SK-N-SH (cell line): Measurements from ENCODE around the gene TMEM196. TPM values are rescaled to one million over a fixed set of nuclear protein-coding genes. Genes with fewer than 3 reads are reported as not detected.

Source experiments
- CTCF ChIA-PET: fragments of 300-600, 350-600 bp; formaldehyde crosslinking; extraction: SDS; loops from one replicate; lab custom pipeline; 2021; lab: Yijun Ruan, JAX
- POLR2A ChIA-PET: fragments of 350-600 bp; sonication (Branson Sonifier 250); formaldehyde crosslinking; extraction: SDS; loops from one replicate; lab custom pipeline; 2020; ENCODE audit warnings: antibody characterized with exemption, inconsistent platforms; lab: Yijun Ruan, JAX
- DNase-seq: peaks from one replicate; pipeline ENCODE4 v3.0.0; 2012
- H2AFZ ChIP-seq: fragments of 200-600 bp; sonication (generic); 2 replicates; pipeline ENCODE4 v1.8.1; 2016; ENCODE audit warnings: antibody characterized with exemption, mild to moderate bottlenecking, low read depth
- H3F3A ChIP-seq: fragments of 200-600 bp; sonication (generic); replicated peaks from 2 replicates; pipeline ENCODE3; 2016; ENCODE audit warnings: antibody characterized with exemption, mild to moderate bottlenecking; ENCODE audit not compliant: insufficient read depth
- H3K27ac ChIP-seq, 2 experiments: fragments of 200-500 bp in 1 of 2; fragments of 200-600 bp in 1 of 2; sonication (Bioruptor generic) in 1 of 2; sonication (generic), shearing (Covaris generic) in 1 of 2; 2 replicates each; pipeline versions ENCODE4 v1.5.1 to v1.6.1; 2014 to 2016; ENCODE audit warnings: low read depth in 2 of 2, inconsistent platforms in 1 of 2, low read length in 1 of 2, mild to moderate bottlenecking in 1 of 2, mixed read lengths in 1 of 2
- H3K27me3 ChIP-seq: fragments of 200-600 bp; sonication (generic), shearing (Covaris generic); 2 replicates; pipeline ENCODE4 v1.6.1; 2016; ENCODE audit warnings: mixed run types; ENCODE audit not compliant: insufficient read depth
- H3K36me3 ChIP-seq, 2 experiments: fragments of 200-500 bp in 1 of 2; fragments of 200-600 bp in 1 of 2; sonication (Bioruptor generic) in 1 of 2; sonication (generic) in 1 of 2; replicated peaks in 1 of 2; 2 replicates each; pipeline versions ENCODE3 to v1.5.1; 2014 to 2016; ENCODE audit warnings: low read length in 1 of 2, mild to moderate bottlenecking in 1 of 2; ENCODE audit not compliant: insufficient read depth in 2 of 2, control insufficient read depth in 1 of 2
- H3K4me1 ChIP-seq, 2 experiments: fragments of 200-500 bp in 1 of 2; fragments of 200-600 bp in 1 of 2; sonication (Bioruptor generic) in 1 of 2; sonication (generic), shearing (Covaris generic) in 1 of 2; 2 replicates each; pipeline versions ENCODE4 v1.5.1 to v1.6.1; 2014 to 2016; ENCODE audit warnings: low read depth in 1 of 2, low read length in 1 of 2, mixed run types in 1 of 2; ENCODE audit not compliant: insufficient read depth in 2 of 2, control insufficient read depth in 1 of 2
- H3K4me2 ChIP-seq: fragments of 200-600 bp; sonication (generic), shearing (Covaris generic); 2 replicates; pipeline ENCODE4 v1.6.1; 2017; ENCODE audit warnings: mixed run types
- H3K4me3 ChIP-seq, 2 experiments: fragments of 200-500 bp in 1 of 2; fragments of 200-600 bp in 1 of 2; sonication (Bioruptor generic) in 1 of 2; sonication (generic), shearing (Covaris generic) in 1 of 2; 2 replicates each; pipeline versions ENCODE4 v1.5.1 to v1.8.1; 2014 to 2016; ENCODE audit warnings: low read depth in 2 of 2, inconsistent platforms in 1 of 2, low read length in 1 of 2, mild to moderate bottlenecking in 1 of 2, mixed read lengths in 1 of 2, moderate library complexity in 1 of 2
- H3K79me2 ChIP-seq: fragments of 200-600 bp; sonication (generic); 2 replicates; pipeline ENCODE4 v1.8.1; 2017; ENCODE audit warnings: mild to moderate bottlenecking; ENCODE audit not compliant: insufficient read depth
- H3K9ac ChIP-seq: fragments of 200-600 bp; sonication (generic); 2 replicates; pipeline ENCODE4 v1.6.1; 2017; ENCODE audit warnings: mixed run types
- H3K9me2 ChIP-seq: fragments of 200-600 bp; sonication (generic); 2 replicates; pipeline ENCODE4 v1.6.1; 2017; ENCODE audit warnings: mixed run types
- H3K9me3 ChIP-seq: fragments of 200-600 bp; sonication (generic); 2 replicates; pipeline ENCODE4 v1.6.1; 2017; ENCODE audit warnings: mixed run types, mild to moderate bottlenecking, moderate library complexity
- H4K20me1 ChIP-seq: fragments of 200-600 bp; sonication (generic); 2 replicates; pipeline ENCODE4 v1.6.1; 2017; ENCODE audit warnings: mild to moderate bottlenecking, mixed run types; ENCODE audit not compliant: insufficient read depth
- CHD2 ChIP-seq: fragments of 150-350 bp; IDR thresholded peaks from 2 replicates; pipeline ENCODE4 v1.6.1; 2018; ENCODE audit warnings: low read length; ENCODE audit not compliant: partially characterized antibody
- ELF1 ChIP-seq: IDR thresholded peaks from 2 replicates; pipeline ENCODE4 v1.4.0; 2012
- EZH2phosphoT487 ChIP-seq: fragments of 200-600 bp; sonication (generic); IDR thresholded peaks from 2 replicates; pipeline ENCODE4 v1.6.1; 2017; ENCODE audit warnings: low read depth, mixed run types, mild to moderate bottlenecking, antibody characterized with exemption, moderate library complexity, borderline replicate concordance
- JUND ChIP-seq: IDR thresholded peaks from 2 replicates; pipeline ENCODE4 v1.4.0; 2012
- MEF2A ChIP-seq: IDR thresholded peaks from 2 replicates; pipeline ENCODE4 v1.4.0; 2012; ENCODE audit warnings: low read depth, borderline replicate concordance
- RAD21 ChIP-seq: IDR thresholded peaks from 2 replicates; pipeline ENCODE4 v1.6.1; 2012; ENCODE audit warnings: mild to moderate bottlenecking, low read length
- RFX5 ChIP-seq: IDR thresholded peaks from 2 replicates; pipeline ENCODE4 v1.6.1; 2012; ENCODE audit warnings: mild to moderate bottlenecking, improper control_type of control experiment, low read length
- RXRA ChIP-seq: IDR thresholded peaks from 2 replicates; pipeline ENCODE4 v1.4.0; 2012; ENCODE audit warnings: low read depth, mild to moderate bottlenecking, borderline replicate concordance
- SMC3 ChIP-seq: IDR thresholded peaks from 2 replicates; pipeline ENCODE4 v1.6.1; 2012; ENCODE audit warnings: low read depth, low read length, improper control_type of control experiment
- WGBS: methylation state at CpG from one replicate; pipeline ENCODE4 v1.1.6; 2017; ENCODE audit warnings: low lambda C conversion rate; 5-methylcytosine and 5-hydroxymethylcytosine counted together
- polyA plus RNA-seq, 3 experiments: library from polyadenylated mRNA; depleted of rRNA; stranded (reverse); fragments of >200 nt; gene quantifications; 2 replicates each; pipeline ENCODE4 v1.2.3, GENCODE V29; 2012
- TF ChIP-seq, protein P1 (sequence below): fragments of 200-600 bp; sonication (generic); IDR thresholded peaks from 2 replicates; pipeline ENCODE4 v1.6.1; 2017; ENCODE audit warnings: antibody characterized with exemption, mild to moderate bottlenecking, moderate library complexity
- TF ChIP-seq, protein P2 (sequence below): IDR thresholded peaks from 2 replicates; pipeline ENCODE4 v1.4.0; 2012; ENCODE audit warnings: low read depth, borderline replicate concordance
- TF ChIP-seq, protein P3 (sequence below): IDR thresholded peaks from 2 replicates; pipeline ENCODE4 v1.6.1; 2012; ENCODE audit warnings: mild to moderate bottlenecking, low read depth, low read length, moderate library complexity

Gene TMEM196
- polyA plus RNA-seq, 1 of the 3 experiments (the other 2 are of a cell fraction): not detected

DNA sequence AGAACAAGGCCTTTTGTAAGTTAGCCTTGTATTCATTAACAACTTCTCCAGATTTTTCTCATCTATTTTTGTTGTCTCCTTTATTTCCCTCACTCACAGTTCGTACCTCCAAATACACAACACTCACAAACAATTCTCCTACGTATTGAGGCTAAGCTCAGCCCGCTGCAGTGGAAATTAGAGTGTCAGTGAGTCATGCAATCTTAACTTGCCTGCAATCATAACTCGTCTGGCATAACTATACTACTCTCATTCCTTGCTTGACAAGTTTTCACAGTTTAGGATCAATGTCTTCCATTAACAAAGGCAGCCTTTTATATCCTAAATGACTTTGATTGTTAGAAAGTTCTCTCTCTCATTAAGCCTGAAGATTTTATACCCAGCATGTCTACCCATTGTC is 23.8 kb downstream of the TMEM196 start:
- Histone ChIP-seq H2AFZ (no peak overlapping the region), H3K79me2 (no peaks in the 10 kb centered on the region), H3K4me1 (no peaks in the 10 kb centered on the region), H3K27me3 (no peaks in the 10 kb centered on the region; the same call in 1 of the 2 replicates), H3K9me3 (no peaks in the 10 kb centered on the region), H4K20me1 (no peaks in the 10 kb centered on the region), H3K9ac (no peak overlapping the region), H3F3A (no peaks in the 10 kb centered on the region), H3K9me2 (no peaks in the 10 kb centered on the region), H3K4me2 (no peak overlapping the region), H3K4me3 (no peak overlapping the region), H3K36me3 (no peaks in the 10 kb centered on the region), H3K27ac (no peak overlapping the region)
- ChIA-PET CTCF (interaction anchor here (0.6 to 1.0 kb wide), 4 partner anchors 36 to 1494 kb away, joined by 3 to 4 read pairs (median 3); no protein-coding TSS in a partner anchor), POLR2A (no interaction called here)
- 30% methylated on average over 4 of the region's 4 CpGs for WGBS
- TF ChIP-seq RXRA: no peak
- TF ChIP-seq, protein P1, sequence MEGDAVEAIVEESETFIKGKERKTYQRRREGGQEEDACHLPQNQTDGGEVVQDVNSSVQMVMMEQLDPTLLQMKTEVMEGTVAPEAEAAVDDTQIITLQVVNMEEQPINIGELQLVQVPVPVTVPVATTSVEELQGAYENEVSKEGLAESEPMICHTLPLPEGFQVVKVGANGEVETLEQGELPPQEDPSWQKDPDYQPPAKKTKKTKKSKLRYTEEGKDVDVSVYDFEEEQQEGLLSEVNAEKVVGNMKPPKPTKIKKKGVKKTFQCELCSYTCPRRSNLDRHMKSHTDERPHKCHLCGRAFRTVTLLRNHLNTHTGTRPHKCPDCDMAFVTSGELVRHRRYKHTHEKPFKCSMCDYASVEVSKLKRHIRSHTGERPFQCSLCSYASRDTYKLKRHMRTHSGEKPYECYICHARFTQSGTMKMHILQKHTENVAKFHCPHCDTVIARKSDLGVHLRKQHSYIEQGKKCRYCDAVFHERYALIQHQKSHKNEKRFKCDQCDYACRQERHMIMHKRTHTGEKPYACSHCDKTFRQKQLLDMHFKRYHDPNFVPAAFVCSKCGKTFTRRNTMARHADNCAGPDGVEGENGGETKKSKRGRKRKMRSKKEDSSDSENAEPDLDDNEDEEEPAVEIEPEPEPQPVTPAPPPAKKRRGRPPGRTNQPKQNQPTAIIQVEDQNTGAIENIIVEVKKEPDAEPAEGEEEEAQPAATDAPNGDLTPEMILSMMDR: no peak
- TF ChIP-seq, protein P2, sequence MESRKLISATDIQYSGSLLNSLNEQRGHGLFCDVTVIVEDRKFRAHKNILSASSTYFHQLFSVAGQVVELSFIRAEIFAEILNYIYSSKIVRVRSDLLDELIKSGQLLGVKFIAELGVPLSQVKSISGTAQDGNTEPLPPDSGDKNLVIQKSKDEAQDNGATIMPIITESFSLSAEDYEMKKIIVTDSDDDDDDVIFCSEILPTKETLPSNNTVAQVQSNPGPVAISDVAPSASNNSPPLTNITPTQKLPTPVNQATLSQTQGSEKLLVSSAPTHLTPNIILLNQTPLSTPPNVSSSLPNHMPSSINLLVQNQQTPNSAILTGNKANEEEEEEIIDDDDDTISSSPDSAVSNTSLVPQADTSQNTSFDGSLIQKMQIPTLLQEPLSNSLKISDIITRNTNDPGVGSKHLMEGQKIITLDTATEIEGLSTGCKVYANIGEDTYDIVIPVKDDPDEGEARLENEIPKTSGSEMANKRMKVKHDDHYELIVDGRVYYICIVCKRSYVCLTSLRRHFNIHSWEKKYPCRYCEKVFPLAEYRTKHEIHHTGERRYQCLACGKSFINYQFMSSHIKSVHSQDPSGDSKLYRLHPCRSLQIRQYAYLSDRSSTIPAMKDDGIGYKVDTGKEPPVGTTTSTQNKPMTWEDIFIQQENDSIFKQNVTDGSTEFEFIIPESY: no peak
- no peak for DNase-seq

DNA sequence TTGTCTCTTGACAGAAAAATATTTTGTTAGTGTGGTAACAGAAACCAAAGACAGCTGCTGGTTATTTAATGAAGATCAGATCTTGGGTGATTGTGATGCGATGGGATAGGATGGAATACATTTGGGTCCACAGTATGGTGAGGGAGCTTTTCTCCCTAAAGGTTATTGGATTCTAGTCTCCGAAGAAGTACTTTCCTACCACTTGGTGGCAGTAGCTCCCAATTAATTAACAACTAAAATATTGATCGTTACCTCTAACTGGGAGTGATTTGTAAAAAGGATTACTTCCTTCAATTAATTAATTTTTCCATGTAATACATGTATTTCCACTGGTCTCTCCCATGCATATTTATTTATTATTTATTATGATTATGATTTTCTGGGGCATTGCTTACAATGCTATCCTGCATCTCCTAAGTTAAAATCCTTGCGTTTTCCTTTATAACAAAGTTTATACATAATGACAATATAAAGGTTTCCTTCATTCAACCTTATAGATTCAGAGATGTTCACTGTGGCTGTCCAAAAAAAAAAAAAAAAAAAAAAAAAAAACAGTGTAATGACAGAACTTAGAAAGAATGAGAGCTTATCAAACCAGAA is 25.6 kb downstream of the TMEM196 start:
- no peaks in the 10 kb centered on the region for H3K36me3 ChIP-seq
- no peak overlapping the region for H2AFZ ChIP-seq
- no peaks in the 10 kb centered on the region for H3F3A ChIP-seq
- no peak overlapping the region for H3K4me3 ChIP-seq
- H4K20me1 ChIP-seq: no peaks in the 10 kb centered on the region
- H3K79me2 ChIP-seq: no peaks in the 10 kb centered on the region
- H3K9me2 ChIP-seq: no peaks in the 10 kb centered on the region
- no peak for TF ChIP-seq JUND
- no peak for TF ChIP-seq CHD2
- TF ChIP-seq MEF2A: no peak
- TF ChIP-seq ELF1: no peak
- TF ChIP-seq SMC3: peak; percentile 59
- TF ChIP-seq, protein P1: peak; percentile 86
- no peak for TF ChIP-seq EZH2phosphoT487
- TF ChIP-seq RFX5: no peak
- TF ChIP-seq, protein P3, sequence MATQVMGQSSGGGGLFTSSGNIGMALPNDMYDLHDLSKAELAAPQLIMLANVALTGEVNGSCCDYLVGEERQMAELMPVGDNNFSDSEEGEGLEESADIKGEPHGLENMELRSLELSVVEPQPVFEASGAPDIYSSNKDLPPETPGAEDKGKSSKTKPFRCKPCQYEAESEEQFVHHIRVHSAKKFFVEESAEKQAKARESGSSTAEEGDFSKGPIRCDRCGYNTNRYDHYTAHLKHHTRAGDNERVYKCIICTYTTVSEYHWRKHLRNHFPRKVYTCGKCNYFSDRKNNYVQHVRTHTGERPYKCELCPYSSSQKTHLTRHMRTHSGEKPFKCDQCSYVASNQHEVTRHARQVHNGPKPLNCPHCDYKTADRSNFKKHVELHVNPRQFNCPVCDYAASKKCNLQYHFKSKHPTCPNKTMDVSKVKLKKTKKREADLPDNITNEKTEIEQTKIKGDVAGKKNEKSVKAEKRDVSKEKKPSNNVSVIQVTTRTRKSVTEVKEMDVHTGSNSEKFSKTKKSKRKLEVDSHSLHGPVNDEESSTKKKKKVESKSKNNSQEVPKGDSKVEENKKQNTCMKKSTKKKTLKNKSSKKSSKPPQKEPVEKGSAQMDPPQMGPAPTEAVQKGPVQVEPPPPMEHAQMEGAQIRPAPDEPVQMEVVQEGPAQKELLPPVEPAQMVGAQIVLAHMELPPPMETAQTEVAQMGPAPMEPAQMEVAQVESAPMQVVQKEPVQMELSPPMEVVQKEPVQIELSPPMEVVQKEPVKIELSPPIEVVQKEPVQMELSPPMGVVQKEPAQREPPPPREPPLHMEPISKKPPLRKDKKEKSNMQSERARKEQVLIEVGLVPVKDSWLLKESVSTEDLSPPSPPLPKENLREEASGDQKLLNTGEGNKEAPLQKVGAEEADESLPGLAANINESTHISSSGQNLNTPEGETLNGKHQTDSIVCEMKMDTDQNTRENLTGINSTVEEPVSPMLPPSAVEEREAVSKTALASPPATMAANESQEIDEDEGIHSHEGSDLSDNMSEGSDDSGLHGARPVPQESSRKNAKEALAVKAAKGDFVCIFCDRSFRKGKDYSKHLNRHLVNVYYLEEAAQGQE: no peak
- TF ChIP-seq RAD21: peak; percentile 78
- TF ChIP-seq, all 33 proteins: peak for 3
- Histone ChIP-seq H3K27ac (no peak overlapping the region), H3K4me1 (no peaks in the 10 kb centered on the region), H3K9me3 (no peaks in the 10 kb centered on the region), H3K9ac (no peak overlapping the region), H3K4me2 (no peak overlapping the region), H3K27me3 (no peaks in the 10 kb centered on the region; the same call in 1 of the 2 replicates)
- ChIA-PET POLR2A (no interaction called here), CTCF (interaction anchor here (0.7 to 4.2 kb wide), 52 partner anchors 9 to 1505 kb away, joined by 3 to 77 read pairs (median 4); partner anchors contain the start of gene POLR1F)
- 26% methylated on average over 4 of the region's 4 CpGs for WGBS
- peak; percentile 47 for DNase-seq
